PFSK-1 (cell line): ENCODE measurements around the gene CLIC5.

Experiments used
- POLR2AphosphoS5 ChIP-seq: IDR thresholded peaks from 2 replicates; pipeline ENCODE4 v1.6.1; 2012; ENCODE audit warnings: low read depth, mild to moderate bottlenecking, control low read depth, low read length, moderate library complexity
- REST ChIP-seq, 2 experiments: IDR thresholded peaks; 2 replicates each; pipeline versions ENCODE4 v1.6.1 to v1.8.0; 2011 to 2012; ENCODE audit warnings: low read depth in 2 of 2, low read length in 2 of 2, control low read depth in 1 of 2, inconsistent platforms in 1 of 2, mild to moderate bottlenecking in 1 of 2, moderate library complexity in 1 of 2; ENCODE audit not compliant: insufficient read depth in 1 of 2
- SIN3A ChIP-seq: IDR thresholded peaks from 2 replicates; pipeline ENCODE4 v1.6.1; 2012; ENCODE audit warnings: mild to moderate bottlenecking, low read length, moderate library complexity, borderline replicate concordance; ENCODE audit not compliant: insufficient read depth
- TAF1 ChIP-seq: IDR thresholded peaks from 2 replicates; pipeline ENCODE4 v1.6.1; 2012; ENCODE audit warnings: low read length, control low read depth, borderline replicate concordance; ENCODE audit not compliant: insufficient read depth

DNA sequence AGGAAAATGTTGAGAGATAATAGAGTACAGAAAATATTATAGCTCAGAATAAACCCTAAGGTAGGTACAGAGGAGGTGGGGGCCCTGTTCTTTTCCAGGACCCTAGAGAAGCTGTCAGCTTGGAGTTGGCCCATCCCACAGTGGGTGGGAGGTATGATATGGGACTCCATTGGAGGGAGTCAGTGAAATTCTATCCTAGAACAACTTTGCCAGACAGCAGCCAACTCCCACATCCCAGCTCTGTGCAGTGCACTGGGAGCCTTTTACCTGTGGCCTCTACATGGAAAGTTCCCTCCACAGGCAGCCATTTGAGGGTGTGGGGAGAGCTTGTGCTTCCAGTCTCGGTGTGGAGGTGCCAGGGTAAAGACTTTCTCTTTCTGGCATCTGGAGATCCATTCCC lies 36.8 kb upstream of the CLIC5 start:
- TF ChIP-seq POLR2AphosphoS5 (no peak), REST (IDR thresholded peaks at IDR 0.05; ENCODE audit: insufficient read depth in 1 of 2, low read depth in 2 of 2, low read length in 2 of 2) (no peak), SIN3A (no peak), TAF1 (no peak)
